Muscle of leg (tissue), 16 donors: ENCODE data around the gene XAGE2. TPM values are rescaled to one million over a fixed set of nuclear protein-coding genes. Genes with fewer than 3 reads are reported as not detected.
"Not testable (repeated sequence)": the region's sequence is repeated elsewhere in the genome, so short reads cannot be mapped to it uniquely, and the experiment has no call there.

Experiments
- DNase-seq: peaks from one replicate; pipeline ENCODE4 v3.0.0; 2013
- H3K27ac ChIP-seq: one replicate; pipeline ENCODE4 v1.5.1; 2013; ENCODE audit warnings: mild to moderate bottlenecking, low read length, control low read depth
- H3K27me3 ChIP-seq: one replicate; pipeline ENCODE4 v1.6.1; 2013; ENCODE audit warnings: low read length; ENCODE audit not compliant: control insufficient read depth, insufficient read depth
- H3K36me3 ChIP-seq: one replicate; pipeline ENCODE4 v1.6.1; 2013; ENCODE audit warnings: low read length; ENCODE audit not compliant: control insufficient read depth, insufficient read depth
- H3K4me1 ChIP-seq: one replicate; pipeline ENCODE4 v1.6.1; 2013; ENCODE audit warnings: low read length; ENCODE audit not compliant: control insufficient read depth, insufficient read depth
- H3K4me3 ChIP-seq: one replicate; pipeline ENCODE4 v1.5.1; 2013; ENCODE audit warnings: low read length, control low read depth
- H3K9me3 ChIP-seq: replicated peaks from 2 replicates; pipeline ENCODE4 v1.6.1; 2013; ENCODE audit warnings: low read depth, low read length; ENCODE audit not compliant: control insufficient read depth
- whole genome bisulfite sequencing: methylation state at CpG from one replicate; pipeline ENCODE4 v1.1.5; 2013; ENCODE audit warnings: missing lambda C conversion rate; ENCODE audit not compliant: insufficient coverage; 5-methylcytosine and 5-hydroxymethylcytosine counted together
- long read RNA-seq, 11 donors: transcript quantifications; one replicate each; lab custom pipeline, GENCODE V29; 2026
- polyA plus RNA-seq, 8 donors: library from polyadenylated mRNA; unstranded; fragments of 120-200 nt; gene quantifications; one replicate each; pipeline versions ENCODE4 v1.2.1 to v1.2.3, GENCODE V29; 2013; ENCODE audit warnings: inconsistent platforms in 1 of 8, low replicate concordance in 1 of 8; ENCODE audit not compliant: insufficient read length in 8 of 8, insufficient read depth in 1 of 8
- total RNA-seq: library from RNA; stranded (reverse); fragments of 120-200 nt; gene quantifications from one replicate; pipeline ENCODE4 v1.2.4, GENCODE V29; 2013

Gene XAGE2, protein sequence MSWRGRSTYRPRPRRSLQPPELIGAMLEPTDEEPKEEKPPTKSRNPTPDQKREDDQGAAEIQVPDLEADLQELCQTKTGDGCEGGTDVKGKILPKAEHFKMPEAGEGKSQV
- 0.27 TPM for total RNA-seq
- under 1 TPM in 1 of 8 donors, not detected in 7; 0.97 TPM for polyA plus RNA-seq
- long read RNA-seq, donor 1 = 0 reads
- long read RNA-seq, donor 2 = 0 reads
- long read RNA-seq, donor 3 = 0 reads
- long read RNA-seq, donor 4 = 0 reads
- long read RNA-seq, donor 5 = 0 reads
- long read RNA-seq, donor 6 = 0 reads
- long read RNA-seq, donor 7 = 0 reads
- long read RNA-seq, donor 8 = 0 reads
- long read RNA-seq, donor 9 = 0 reads
- long read RNA-seq, donor 10 = 0 reads
- long read RNA-seq, donor 11 = 0 reads

DNA sequence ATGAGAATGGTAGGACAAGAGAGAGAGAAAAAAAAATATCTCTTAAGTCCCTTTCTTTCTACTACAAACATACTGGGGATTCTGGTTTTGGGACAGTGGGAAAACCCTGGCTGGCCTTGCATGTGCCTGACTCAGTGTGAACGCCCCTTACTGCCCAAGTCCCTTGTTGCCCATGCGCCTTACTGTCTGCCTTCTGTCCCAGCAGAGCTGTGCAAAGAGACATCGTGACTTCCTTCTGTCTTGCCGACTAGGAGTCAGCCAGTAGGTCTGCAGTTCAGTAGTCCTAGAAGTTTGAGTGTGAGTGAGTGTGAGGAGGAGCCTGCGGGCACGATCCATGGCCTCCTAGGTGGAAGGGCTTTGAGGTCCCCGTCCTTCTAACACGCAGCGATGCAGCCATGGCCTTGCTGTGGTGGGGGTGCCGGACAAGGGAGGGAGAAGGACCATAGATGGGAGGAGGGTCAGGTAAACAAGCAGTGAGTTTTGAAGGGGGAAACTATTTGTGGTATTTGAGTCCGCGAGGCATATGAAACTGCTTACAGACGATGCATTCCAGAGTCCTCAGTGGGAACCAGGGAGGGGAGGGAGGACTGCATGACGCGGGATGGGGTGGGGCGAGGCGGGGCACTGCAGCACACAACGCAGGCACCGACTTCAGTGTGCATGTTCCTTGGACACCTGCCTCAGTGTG, at the start of gene XAGE2:
XAGE2 (plus strand) TSS at position 654 of the 688 bp plus-strand sequence. CDS start 994 bp downstream, outside the sequence.
- Histone ChIP-seq H3K9me3 (no peaks in the 10 kb centered on the region), H3K27me3 (peaks cover 27% of the 10 kb centered on the region), H3K4me1 (no peaks in the 10 kb centered on the region), H3K36me3 (no peaks in the 10 kb centered on the region), H3K4me3 (no peak within 1 kb of the TSS), H3K27ac (no peak within 1 kb of the TSS)
- WGBS = 71% methylated on average over 19 of the region's 19 CpGs
- no peak for DNase-seq

DNA sequence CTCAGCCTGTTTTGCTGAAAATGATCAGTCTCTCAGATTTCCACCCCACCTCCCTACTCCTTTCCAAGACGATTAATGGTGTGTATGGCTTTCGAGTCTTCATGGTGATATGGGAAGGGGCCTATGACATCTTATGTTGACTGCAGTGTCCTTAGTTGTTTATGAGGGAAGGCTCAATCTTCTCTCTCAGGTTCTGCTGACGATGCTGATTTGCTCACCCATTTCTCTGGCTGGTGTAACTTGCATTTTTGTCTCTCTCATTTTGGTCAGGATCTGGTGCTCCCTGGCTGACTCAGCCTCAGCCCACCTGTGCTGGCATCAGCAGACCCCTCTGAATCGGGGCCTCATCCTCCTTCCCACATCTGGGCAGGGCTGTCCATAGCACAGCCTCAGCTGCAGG, 31.4 kb upstream of the XAGE2 start:
- Histone ChIP-seq H3K27ac (no peak overlapping the region), H3K9me3 (no peaks in the 10 kb centered on the region), H3K4me3 (no peak overlapping the region), H3K36me3 (no peaks in the 10 kb centered on the region), H3K27me3 (peaks cover 32% of the 10 kb centered on the region), H3K4me1 (no peaks in the 10 kb centered on the region)
- no peak for DNase-seq
- WGBS = 20% methylated on average over 1 of the region's 4 CpGs

DNA sequence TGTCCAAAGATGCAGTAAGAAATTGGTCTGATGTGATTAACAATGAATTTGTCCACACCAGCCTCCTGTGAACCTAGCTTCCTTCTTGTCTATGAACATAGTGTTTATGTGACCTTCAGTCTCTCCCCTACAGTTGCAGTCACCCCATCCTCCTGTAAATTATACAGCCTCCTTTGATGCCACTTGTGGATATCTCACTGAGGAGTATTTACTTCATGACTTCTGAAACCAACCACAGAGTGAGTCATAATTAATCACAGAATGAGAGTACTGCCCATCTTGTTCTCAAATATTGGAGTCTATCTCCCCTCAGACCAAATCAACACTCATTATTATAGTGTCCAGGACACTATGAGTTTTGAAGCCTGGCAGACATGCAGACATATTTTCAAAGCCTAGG, 27.3 kb upstream of the XAGE2 start:
- Histone ChIP-seq H3K4me3 (no peak overlapping the region), H3K9me3 (no peaks in the 10 kb centered on the region), H3K36me3 (no peaks in the 10 kb centered on the region), H3K27ac (no peak overlapping the region), H3K27me3 (peaks cover 33% of the 10 kb centered on the region), H3K4me1 (no peaks in the 10 kb centered on the region)
- DNase-seq = no peak

DNA sequence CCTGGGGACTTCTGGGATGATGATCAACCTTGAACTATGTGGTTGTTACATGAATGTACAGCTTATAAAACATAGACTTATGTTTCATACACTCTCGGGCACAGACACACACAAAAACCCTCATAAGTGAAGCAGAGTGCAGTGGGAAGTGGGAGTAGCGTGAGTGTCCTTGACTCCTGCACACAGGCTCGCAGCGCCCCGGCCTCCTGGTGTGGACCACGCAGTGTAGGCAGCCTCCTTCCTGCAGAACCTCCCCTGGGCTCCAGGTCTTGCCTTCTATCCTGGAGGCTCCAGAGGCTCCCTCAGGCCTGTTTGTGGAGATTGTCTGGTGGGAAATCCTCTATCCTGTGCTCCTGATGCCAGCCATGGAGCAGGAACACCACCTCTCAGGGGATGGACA, 25.7 kb upstream of the XAGE2 start:
- not testable (repeated sequence) for H3K36me3 ChIP-seq, DNase-seq, H3K4me3 ChIP-seq, H3K27ac ChIP-seq, H3K9me3 ChIP-seq, H3K4me1 ChIP-seq
- peaks cover 29% of the 10 kb centered on the region for H3K27me3 ChIP-seq
- no CpG with 5 or more reads among the region's 6 CpGs for whole genome bisulfite sequencing

DNA sequence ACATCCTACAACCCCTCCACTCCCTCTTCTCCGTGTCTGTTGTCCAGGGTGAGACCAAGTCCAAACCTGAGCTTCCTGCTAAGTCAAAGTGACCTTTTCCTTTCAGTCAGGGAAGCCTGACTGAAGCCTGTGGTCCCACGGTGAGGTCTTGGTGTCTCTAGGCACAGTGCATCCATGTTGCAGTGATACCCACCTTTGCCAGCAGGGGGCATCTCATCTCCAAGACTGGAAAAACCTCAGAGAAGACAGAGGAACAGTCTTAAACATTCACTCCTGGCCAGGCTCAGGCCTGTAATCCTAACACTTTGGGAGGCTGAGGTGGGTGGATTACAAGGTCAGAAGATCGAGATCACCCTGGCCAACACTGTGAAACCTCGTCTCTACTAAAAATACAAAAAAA, 23.4 kb upstream of the XAGE2 start:
- H3K36me3 ChIP-seq, H3K27ac ChIP-seq, H3K4me1 ChIP-seq, H3K9me3 ChIP-seq, H3K4me3 ChIP-seq: not testable (repeated sequence)
- peaks cover 25% of the 10 kb centered on the region for H3K27me3 ChIP-seq
- WGBS = 33% methylated on average over 2 of the region's 4 CpGs
- DNase-seq = peak; percentile 29

DNA sequence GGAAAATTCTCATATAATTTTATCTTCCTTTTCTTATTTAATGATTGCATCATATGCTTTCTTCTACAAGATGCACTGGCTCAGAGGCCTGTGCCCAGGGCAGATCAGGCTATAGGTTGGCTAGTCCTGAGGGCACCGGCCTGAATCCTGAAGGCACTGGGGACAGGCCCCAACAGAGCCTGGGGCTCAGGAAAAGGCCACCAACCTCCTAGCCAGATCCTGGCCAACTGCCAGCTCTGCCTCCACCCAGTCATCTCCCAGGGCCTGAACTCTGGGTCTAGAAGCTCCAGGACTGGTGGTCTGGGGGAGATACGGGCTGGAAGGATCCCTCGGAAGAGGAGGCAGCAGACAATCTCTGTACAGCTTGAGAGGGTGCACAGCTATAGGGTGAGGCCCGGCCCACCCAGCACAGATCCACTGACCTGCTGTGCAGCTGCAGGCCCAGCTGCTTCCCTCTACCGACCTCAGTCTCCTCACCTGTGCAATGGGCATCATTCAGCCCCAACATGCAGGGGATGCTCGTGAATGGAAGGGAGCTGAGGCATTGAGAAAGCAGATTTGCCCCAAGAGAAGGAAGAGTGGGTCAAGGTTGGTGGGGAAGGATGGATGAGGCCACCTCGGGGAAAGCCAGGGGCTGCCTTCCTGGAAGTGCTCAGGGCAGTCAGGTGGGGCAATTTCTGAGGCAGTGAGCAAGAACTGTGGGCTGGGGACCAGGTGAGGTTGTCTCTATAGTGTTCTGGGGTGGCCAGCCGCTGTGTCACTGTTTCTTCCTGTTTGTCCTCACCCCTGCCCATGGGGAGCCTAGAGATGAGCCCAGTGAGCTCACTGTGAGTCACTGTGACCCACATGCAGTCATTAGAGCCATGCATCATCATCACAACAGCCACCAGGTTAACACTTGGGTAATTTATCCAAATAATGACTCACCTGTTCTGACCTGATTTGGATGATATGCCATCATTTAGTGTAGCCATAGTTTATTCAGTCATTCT, 22.4 kb upstream of the XAGE2 start:
- Histone ChIP-seq H3K9me3 (no peaks in the 10 kb centered on the region), H3K27ac (no peak overlapping the region), H3K27me3 (peaks cover 23% of the 10 kb centered on the region), H3K4me3 (no peak overlapping the region), H3K36me3 (no peaks in the 10 kb centered on the region), H3K4me1 (no peaks in the 10 kb centered on the region)
- WGBS = 62% methylated on average over 6 of the region's 8 CpGs
- DNase-seq = no peak

DNA sequence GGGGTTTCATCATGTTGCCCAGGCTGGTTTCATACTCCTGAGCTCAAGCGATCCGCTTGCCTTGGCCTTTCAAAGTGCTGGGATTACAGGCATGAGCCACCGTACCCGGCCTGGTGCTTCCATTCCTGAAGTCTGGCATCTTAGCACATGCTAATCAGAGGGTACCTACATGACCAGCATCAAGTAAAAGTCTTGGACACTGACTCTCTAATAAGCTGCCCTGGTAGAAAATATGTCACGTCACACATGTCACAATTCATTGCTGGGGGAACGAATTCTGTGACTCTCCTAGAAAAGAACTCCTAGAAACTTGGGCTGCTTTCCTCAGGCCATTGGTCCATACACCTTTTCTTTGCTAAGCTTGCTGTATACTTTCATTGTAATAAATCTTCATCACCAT, 19.1 kb upstream of the XAGE2 start:
- H3K36me3 ChIP-seq = no peaks in the 10 kb centered on the region
- no peak for DNase-seq
- no peaks in the 10 kb centered on the region for H3K4me1 ChIP-seq
- no peak overlapping the region for H3K27ac ChIP-seq
- no peak overlapping the region for H3K4me3 ChIP-seq
- H3K27me3 ChIP-seq = peaks cover 29% of the 10 kb centered on the region
- WGBS = 85% methylated on average over 5 of the region's 6 CpGs
- no peaks in the 10 kb centered on the region for H3K9me3 ChIP-seq

DNA sequence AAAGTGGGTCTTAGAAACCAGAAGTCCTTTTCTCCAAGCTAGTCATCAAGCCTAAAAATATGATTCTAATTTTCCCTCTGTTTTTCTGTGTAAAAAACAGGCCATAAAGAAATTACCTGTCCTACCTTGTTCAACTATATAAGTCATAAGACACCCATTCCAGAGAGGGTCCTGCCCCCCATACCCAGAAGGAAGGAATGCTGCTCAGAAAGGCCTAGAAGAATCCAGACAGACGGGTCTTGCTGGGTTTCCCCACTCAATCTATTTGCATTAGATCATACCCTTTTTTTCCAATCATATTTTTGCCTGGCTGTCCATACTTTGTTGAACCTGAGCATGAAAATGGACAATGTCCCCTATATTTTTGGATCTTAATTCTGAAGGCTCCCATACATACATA, 16.3 kb upstream of the XAGE2 start:
- no peak overlapping the region for H3K4me3 ChIP-seq
- H3K27me3 ChIP-seq = peaks cover 28% of the 10 kb centered on the region
- WGBS = 14% methylated on average over 1 of the region's 1 CpG
- H3K36me3 ChIP-seq = no peaks in the 10 kb centered on the region
- no peaks in the 10 kb centered on the region for H3K9me3 ChIP-seq
- no peaks in the 10 kb centered on the region for H3K4me1 ChIP-seq
- H3K27ac ChIP-seq = no peak overlapping the region
- DNase-seq = no peak

DNA sequence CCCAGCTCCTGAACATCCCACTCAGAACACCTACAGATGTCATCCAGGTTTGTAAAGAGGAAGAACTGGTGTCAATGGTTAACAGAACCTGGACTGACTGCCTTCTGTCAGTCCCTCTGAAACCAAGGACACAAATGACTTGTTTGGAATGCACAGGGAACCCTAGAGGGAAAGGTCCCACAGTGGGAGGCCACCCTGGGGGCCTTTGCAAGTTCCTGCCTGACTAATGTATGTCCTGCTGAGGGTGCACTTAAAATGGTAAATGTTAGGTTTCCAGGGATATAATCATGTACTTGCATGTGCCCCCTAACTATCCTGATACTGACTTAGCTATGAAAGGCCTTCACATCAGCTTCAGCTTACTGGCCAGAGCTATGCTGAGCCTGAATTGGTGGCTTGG, 15.0 kb upstream of the XAGE2 start:
- Histone ChIP-seq H3K4me3 (no peak overlapping the region), H3K27me3 (peaks cover 30% of the 10 kb centered on the region), H3K4me1 (no peaks in the 10 kb centered on the region), H3K9me3 (no peaks in the 10 kb centered on the region), H3K27ac (no peak overlapping the region), H3K36me3 (no peaks in the 10 kb centered on the region)
- no peak for DNase-seq

DNA sequence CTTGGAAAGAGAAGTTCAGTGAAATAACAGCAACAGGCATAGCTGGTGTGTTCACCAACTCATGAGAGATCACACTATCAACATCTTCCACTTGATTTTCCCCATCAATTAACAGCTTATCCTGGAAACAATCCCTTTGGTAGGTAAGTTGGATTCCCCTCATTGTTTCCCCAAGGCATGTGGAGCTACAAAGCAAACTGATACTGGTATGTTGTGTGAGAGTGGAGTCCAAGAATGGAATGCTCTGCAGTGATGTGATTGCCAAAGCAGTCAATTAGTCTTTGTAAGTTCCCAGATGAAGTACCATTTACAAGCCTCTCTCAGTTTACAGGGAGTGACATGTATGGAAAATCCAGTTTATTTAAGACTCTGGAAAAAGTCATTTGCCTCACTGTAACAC, 13.7 kb upstream of the XAGE2 start:
- Histone ChIP-seq H3K36me3 (no peaks in the 10 kb centered on the region), H3K4me3 (no peak overlapping the region), H3K9me3 (no peaks in the 10 kb centered on the region), H3K27ac (no peak overlapping the region), H3K4me1 (no peaks in the 10 kb centered on the region), H3K27me3 (peaks cover 33% of the 10 kb centered on the region)
- no peak for DNase-seq
